ENCODE measurements around the gene UROC1.

Gene UROC1

DNA sequence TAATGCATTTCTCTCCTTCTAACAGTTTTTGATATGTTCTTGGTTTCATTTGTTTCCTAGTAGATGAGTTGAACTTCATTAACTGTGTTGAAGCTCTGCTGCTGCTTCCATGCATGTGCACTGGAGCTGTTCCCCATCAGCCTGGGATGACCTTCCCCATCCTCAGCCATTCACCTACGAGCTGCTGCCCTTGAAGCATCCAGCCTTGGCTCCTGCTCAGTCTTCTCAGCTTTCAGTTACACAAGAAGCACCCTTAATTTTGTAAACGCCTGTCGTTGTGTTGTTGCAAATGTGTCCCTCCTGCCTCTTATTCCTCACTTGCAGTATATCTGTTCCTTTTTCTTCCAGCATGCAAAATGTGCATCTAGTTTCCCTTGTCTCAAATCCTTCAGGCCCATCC lies 33.4 kb downstream of the UROC1 start:
- no peak for DNase-seq (ENCODE audit: low read depth)
- TF ChIP-seq, protein P1, sequence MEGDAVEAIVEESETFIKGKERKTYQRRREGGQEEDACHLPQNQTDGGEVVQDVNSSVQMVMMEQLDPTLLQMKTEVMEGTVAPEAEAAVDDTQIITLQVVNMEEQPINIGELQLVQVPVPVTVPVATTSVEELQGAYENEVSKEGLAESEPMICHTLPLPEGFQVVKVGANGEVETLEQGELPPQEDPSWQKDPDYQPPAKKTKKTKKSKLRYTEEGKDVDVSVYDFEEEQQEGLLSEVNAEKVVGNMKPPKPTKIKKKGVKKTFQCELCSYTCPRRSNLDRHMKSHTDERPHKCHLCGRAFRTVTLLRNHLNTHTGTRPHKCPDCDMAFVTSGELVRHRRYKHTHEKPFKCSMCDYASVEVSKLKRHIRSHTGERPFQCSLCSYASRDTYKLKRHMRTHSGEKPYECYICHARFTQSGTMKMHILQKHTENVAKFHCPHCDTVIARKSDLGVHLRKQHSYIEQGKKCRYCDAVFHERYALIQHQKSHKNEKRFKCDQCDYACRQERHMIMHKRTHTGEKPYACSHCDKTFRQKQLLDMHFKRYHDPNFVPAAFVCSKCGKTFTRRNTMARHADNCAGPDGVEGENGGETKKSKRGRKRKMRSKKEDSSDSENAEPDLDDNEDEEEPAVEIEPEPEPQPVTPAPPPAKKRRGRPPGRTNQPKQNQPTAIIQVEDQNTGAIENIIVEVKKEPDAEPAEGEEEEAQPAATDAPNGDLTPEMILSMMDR (conservative IDR thresholded peaks at IDR 0.05; ENCODE audit: low read depth, low read length), result no peak
- no peak overlapping the region for H3K4me3 ChIP-seq (ENCODE audit: low read depth, low read length)

GRCh38 chr3:126483321-126483761 lies 34.2 kb downstream of the UROC1 start:
- TF ChIP-seq, protein P1 (conservative IDR thresholded peaks at IDR 0.05; ENCODE audit: low read depth, low read length), result no peak
- DNase-seq (ENCODE audit: low read depth), result no peak
- H3K4me3 ChIP-seq (ENCODE audit: low read depth, low read length), result no peak overlapping the region

DNA sequence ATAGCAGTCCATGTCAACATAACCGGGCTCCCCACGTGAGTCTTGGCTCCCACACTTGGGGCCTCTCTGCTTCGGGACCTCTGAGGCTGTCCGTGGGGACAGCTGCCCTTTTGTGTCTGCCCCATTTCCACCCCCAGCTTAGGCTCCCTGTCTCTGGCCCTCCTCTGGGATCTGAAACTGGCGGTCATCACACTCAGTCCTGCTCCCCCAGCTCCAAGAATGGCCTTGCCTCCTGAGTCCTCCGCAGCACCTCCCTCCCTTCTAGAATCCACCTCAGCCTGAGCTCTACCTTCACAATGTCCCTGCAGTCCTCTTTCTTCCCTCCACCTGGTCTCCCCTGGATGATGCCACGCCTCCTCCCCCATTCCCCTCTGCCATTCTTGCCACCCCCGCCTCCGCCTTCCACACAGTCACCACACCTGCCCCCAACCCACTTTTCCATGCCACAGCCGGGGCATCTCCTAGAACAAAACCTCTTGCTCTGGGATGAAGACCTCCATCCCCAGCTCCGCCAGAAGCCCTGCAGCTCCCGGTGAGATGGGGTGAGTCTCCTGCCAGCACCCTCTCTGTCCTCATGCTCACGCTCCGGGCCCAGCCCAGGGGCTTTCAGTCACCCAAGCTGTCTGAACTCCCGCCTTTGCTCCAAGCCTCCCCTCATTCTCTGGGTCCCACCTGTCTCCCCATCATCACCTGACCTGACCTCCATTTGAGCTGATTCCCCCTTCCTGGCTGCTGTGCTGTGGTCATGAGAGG lies 34.9 kb downstream of the UROC1 start:
- no peak overlapping the region for H3K4me3 ChIP-seq (ENCODE audit: low read depth, low read length)
- DNase-seq (ENCODE audit: low read depth), result no peak
- TF ChIP-seq, protein P1 (conservative IDR thresholded peaks at IDR 0.05; ENCODE audit: low read depth, low read length), result no peak

DNA sequence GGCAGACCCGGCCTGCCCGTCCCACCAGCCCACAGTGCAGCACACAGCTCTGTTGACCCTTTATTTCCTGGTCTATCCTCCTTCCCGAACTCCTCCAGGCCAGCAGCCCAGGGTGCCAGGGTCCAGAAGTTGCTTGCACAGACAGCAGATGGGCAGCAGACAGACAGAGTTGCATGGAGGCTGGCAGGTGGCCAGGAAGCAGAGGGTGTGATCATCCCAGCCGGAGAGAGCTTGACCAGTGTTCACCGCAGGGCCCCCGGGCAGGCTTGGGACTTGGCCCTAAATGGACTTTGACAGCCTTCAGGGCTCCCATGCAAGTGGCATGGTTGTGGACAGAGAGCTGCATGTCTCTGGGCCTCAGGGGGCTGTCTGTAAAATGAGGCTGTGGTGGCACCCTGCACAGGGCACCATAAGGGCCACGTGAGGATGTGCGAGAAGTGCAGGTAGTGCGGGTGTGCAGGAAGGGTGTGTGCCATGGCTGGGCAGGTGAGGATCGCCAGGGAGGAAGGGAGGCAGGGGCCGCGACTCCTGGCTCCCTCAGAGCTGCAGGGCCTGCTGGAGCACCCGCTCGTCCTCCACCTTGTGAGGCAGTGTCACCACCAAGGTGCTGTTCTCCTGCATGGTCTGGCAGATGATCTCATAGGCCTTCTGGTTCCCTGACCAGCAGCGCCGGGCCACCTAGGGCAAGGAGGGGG lies 35.6 kb downstream of the UROC1 start:
- peak; percentile 52 for DNase-seq (ENCODE audit: low read depth)
- TF ChIP-seq, protein P1 (conservative IDR thresholded peaks at IDR 0.05; ENCODE audit: low read depth, low read length), result no peak
- no peak overlapping the region for H3K4me3 ChIP-seq (ENCODE audit: low read depth, low read length)

GRCh38 chr3:126480861-126481260 lies 36.7 kb downstream of the UROC1 start:
- TF ChIP-seq, protein P1 (conservative IDR thresholded peaks at IDR 0.05; ENCODE audit: low read depth, low read length), result no peak
- no peak for DNase-seq (ENCODE audit: low read depth)
- H3K4me3 ChIP-seq (ENCODE audit: low read depth, low read length), result no peak overlapping the region

GRCh38 chr3:126480206-126480605 lies 37.4 kb downstream of the UROC1 start:
- H3K4me3 ChIP-seq (ENCODE audit: low read depth, low read length), result no peak overlapping the region
- DNase-seq (ENCODE audit: low read depth), result no peak
- TF ChIP-seq, protein P1 (conservative IDR thresholded peaks at IDR 0.05; ENCODE audit: low read depth, low read length), result no peak
